ENCODE data around the gene NEMP1.

Gene NEMP1

GRCh38 chr12:57106021-57106708 lies 27.6 kb upstream of the NEMP1 start:
- DNase-seq = no peak

- DNase-seq = no peak
Observed at GRCh38 chr12:57105011-57105753, 26.6 kb upstream of the NEMP1 start.

- no peak for DNase-seq
Observed at GRCh38 chr12:57104292-57104910, 25.8 kb upstream of the NEMP1 start.

GRCh38 chr12:57103856-57104255 lies 25.3 kb upstream of the NEMP1 start:
- no peak for DNase-seq

- DNase-seq = no peak
Observed at GRCh38 chr12:57101892-57102695, 23.5 kb upstream of the NEMP1 start.

GRCh38 chr12:57099766-57100165 lies 21.2 kb upstream of the NEMP1 start:
- no peak for DNase-seq

GRCh38 chr12:57099047-57099714 lies 20.6 kb upstream of the NEMP1 start:
- DNase-seq = no peak

- DNase-seq = no peak
Observed at GRCh38 chr12:57098546-57098945, 20.0 kb upstream of the NEMP1 start.

GRCh38 chr12:57097554-57097835 lies 18.9 kb upstream of the NEMP1 start:
- DNase-seq = no peak

- DNase-seq = no peak
Observed at GRCh38 chr12:57096748-57097553, 18.4 kb upstream of the NEMP1 start.

GRCh38 chr12:57096099-57096572 lies 17.5 kb upstream of the NEMP1 start:
- peak; percentile 71 for DNase-seq

GRCh38 chr12:57095440-57095839 lies 16.8 kb upstream of the NEMP1 start:
- DNase-seq = no peak

- DNase-seq = no peak
Observed at GRCh38 chr12:57094208-57095160, 15.9 kb upstream of the NEMP1 start.

- DNase-seq = no peak
Observed at GRCh38 chr12:57093415-57094207, 15.0 kb upstream of the NEMP1 start.

GRCh38 chr12:57092876-57093414 lies 14.4 kb upstream of the NEMP1 start:
- DNase-seq = no peak

- DNase-seq = no peak
Observed at GRCh38 chr12:57092529-57092862, 13.9 kb upstream of the NEMP1 start.

GRCh38 chr12:57091638-57092528 lies 13.3 kb upstream of the NEMP1 start:
- DNase-seq = no peak

GRCh38 chr12:57090924-57091637 lies 12.5 kb upstream of the NEMP1 start:
- DNase-seq = no peak
